GM19324 (cell line): Measurements from ENCODE around the gene GMDS.

Experiments used
- ATAC-seq: cut with Tn5 transposase; IDR thresholded peaks from one replicate; pipeline ENCODE4 v1.9.1; 2021; ENCODE audit warnings: mild to moderate bottlenecking, moderate library complexity; ENCODE audit not compliant: unreplicated experiment, low FRiP score

The GMDS gene

GRCh38 chr6:1821513-1822183 is 423.8 kb downstream of the GMDS start:
- ATAC-seq: no peak

GRCh38 chr6:1821164-1821512 is 424.3 kb downstream of the GMDS start:
- ATAC-seq: no peak

- ATAC-seq: no peak
Observed at GRCh38 chr6:1820714-1821113, 424.7 kb downstream of the GMDS start.

- no peak for ATAC-seq
Observed at GRCh38 chr6:1820165-1820564, 425.2 kb downstream of the GMDS start.

GRCh38 chr6:1819007-1819406 is 426.4 kb downstream of the GMDS start:
- ATAC-seq: no peak

- no peak for ATAC-seq
Observed at GRCh38 chr6:1817033-1817761, 428.2 kb downstream of the GMDS start.

- ATAC-seq: no peak
Observed at GRCh38 chr6:1815827-1816452, 429.5 kb downstream of the GMDS start.

GRCh38 chr6:1814279-1814678 is 431.1 kb downstream of the GMDS start:
- ATAC-seq: no peak

- no peak for ATAC-seq
Observed at GRCh38 chr6:1812487-1812886, 432.9 kb downstream of the GMDS start.

- no peak for ATAC-seq
Observed at GRCh38 chr6:1812034-1812433, 433.4 kb downstream of the GMDS start.

GRCh38 chr6:1810880-1811279 is 434.5 kb downstream of the GMDS start:
- ATAC-seq: no peak

- ATAC-seq: no peak
Observed at GRCh38 chr6:1809291-1809988, 436.0 kb downstream of the GMDS start.

- ATAC-seq: no peak
Observed at GRCh38 chr6:1806935-1807334, 438.5 kb downstream of the GMDS start.

- no peak for ATAC-seq
Observed at GRCh38 chr6:1802491-1803395, 442.7 kb downstream of the GMDS start.

- no peak for ATAC-seq
Observed at GRCh38 chr6:1801401-1801800, 444.0 kb downstream of the GMDS start.

GRCh38 chr6:1800845-1801244 is 444.6 kb downstream of the GMDS start:
- ATAC-seq: no peak

GRCh38 chr6:1798965-1799325 is 446.5 kb downstream of the GMDS start:
- no peak for ATAC-seq

GRCh38 chr6:1798303-1798964 is 447.0 kb downstream of the GMDS start:
- ATAC-seq: no peak

GRCh38 chr6:1797801-1798200 is 447.6 kb downstream of the GMDS start:
- ATAC-seq: no peak
